ENCODE measurements around the gene CLK1. TPM values are rescaled to one million over a fixed set of nuclear protein-coding genes. Genes with fewer than 3 reads are reported as not detected.

The CLK1 gene
- total RNA-seq, 1 experiment from 2014 or later, result 57.0 TPM

GRCh38 chr2:200811333-200812121 lies 52.9 kb downstream of the CLK1 start, which contains the start of gene BZW1:
BZW1 (plus strand) TSS chr2:200811910; CDS start chr2:200813218, 1,308 bp downstream.
- ChIA-PET POLR2A (ENCODE audit: unreplicated experiment) (interaction anchor here (0.6 to 0.8 kb wide), 3 partner anchors 60 to 615 kb away, joined by 3 to 12 read pairs (median 4); no protein-coding TSS in a partner anchor), CTCF (no interaction called here)
- H3K27ac ChIP-seq, result peak within 1 kb of the TSS; percentile 93
- intact Hi-C loops (cut with micrococcal nuclease; ENCODE audit: unreplicated experiment), result loop anchor here (1.0 to 5.0 kb wide), 7 partner anchors 24 to 234 kb away; partner anchors contain the start of gene CLK1
- no peaks in the 10 kb centered on the region for H3K9me2 ChIP-seq (ENCODE audit: insufficient read depth)
- no peaks in the 10 kb centered on the region for H3K9me3 ChIP-seq (ENCODE audit: insufficient read depth, low read depth)
- H3K4me3 ChIP-seq, result peak within 1 kb of the TSS; percentile 100
- peak within 1 kb of the TSS; percentile 62 for H2AFZ ChIP-seq
- H3K27me3 ChIP-seq (ENCODE audit: insufficient read depth, low read depth), result no peaks in the 10 kb centered on the region
- H4K20me1 ChIP-seq (ENCODE audit: insufficient read depth), result peaks cover 40% of the 10 kb centered on the region
- peaks cover 52% of the 10 kb centered on the region for H3K79me2 ChIP-seq (ENCODE audit: low read depth)
- TF ChIP-seq, protein P1, sequence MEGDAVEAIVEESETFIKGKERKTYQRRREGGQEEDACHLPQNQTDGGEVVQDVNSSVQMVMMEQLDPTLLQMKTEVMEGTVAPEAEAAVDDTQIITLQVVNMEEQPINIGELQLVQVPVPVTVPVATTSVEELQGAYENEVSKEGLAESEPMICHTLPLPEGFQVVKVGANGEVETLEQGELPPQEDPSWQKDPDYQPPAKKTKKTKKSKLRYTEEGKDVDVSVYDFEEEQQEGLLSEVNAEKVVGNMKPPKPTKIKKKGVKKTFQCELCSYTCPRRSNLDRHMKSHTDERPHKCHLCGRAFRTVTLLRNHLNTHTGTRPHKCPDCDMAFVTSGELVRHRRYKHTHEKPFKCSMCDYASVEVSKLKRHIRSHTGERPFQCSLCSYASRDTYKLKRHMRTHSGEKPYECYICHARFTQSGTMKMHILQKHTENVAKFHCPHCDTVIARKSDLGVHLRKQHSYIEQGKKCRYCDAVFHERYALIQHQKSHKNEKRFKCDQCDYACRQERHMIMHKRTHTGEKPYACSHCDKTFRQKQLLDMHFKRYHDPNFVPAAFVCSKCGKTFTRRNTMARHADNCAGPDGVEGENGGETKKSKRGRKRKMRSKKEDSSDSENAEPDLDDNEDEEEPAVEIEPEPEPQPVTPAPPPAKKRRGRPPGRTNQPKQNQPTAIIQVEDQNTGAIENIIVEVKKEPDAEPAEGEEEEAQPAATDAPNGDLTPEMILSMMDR (conservative IDR thresholded peaks at IDR 0.05), result no peak
- H3F3A ChIP-seq (ENCODE audit: insufficient read depth, low read depth), result peaks cover 41% of the 10 kb centered on the region
- H3K36me3 ChIP-seq (ENCODE audit: low read depth), result peaks cover 39% of the 10 kb centered on the region
- H3K4me2 ChIP-seq, result peak within 1 kb of the TSS; percentile 90
- DNase-seq, result peak; percentile 85 to 94
- H3K4me1 ChIP-seq (replicated peaks; ENCODE audit: insufficient read depth), result peaks cover 42% of the 10 kb centered on the region
- BruUV-seq (replicated peaks), result no TSS peak

- peaks cover 33% of the 10 kb centered on the region for H3K36me3 ChIP-seq (ENCODE audit: low read depth)
- H4K20me1 ChIP-seq (ENCODE audit: insufficient read depth), result peaks cover 36% of the 10 kb centered on the region
- no peaks in the 10 kb centered on the region for H3K27me3 ChIP-seq (ENCODE audit: insufficient read depth, low read depth)
- TF ChIP-seq, protein P1 (conservative IDR thresholded peaks at IDR 0.05), result no peak
- TF ChIP-seq EZH2 (IDR thresholded peaks at IDR 0.05; ENCODE audit: low read depth), result no peak
- intact Hi-C loops (cut with micrococcal nuclease; ENCODE audit: unreplicated experiment), result loop anchor here (1.0 to 5.0 kb wide), 6 partner anchors 24 to 234 kb away; no protein-coding TSS in a partner anchor
- H3K4me3 ChIP-seq, result peak overlapping the region; percentile 100
- H3K79me2 ChIP-seq (ENCODE audit: low read depth), result peaks cover 46% of the 10 kb centered on the region
- H3K9me2 ChIP-seq (ENCODE audit: insufficient read depth), result no peaks in the 10 kb centered on the region
- H3K4me1 ChIP-seq (replicated peaks; ENCODE audit: insufficient read depth), result peaks cover 42% of the 10 kb centered on the region
- CTCF ChIA-PET, result interaction anchor here (0.7 kb wide), 1 partner anchor 98 kb away, joined by 3 read pairs; no protein-coding TSS in a partner anchor
- peak overlapping the region; percentile 45; the same call in 1 of the 2 replicates for H2AFZ ChIP-seq
- no peak for DNase-seq
- H3K27ac ChIP-seq, result peak overlapping the region; percentile 93
- H3K4me2 ChIP-seq, result peak overlapping the region; percentile 90
- POLR2A ChIA-PET (ENCODE audit: unreplicated experiment), result interaction anchor here (0.6 to 0.8 kb wide), 3 partner anchors 59 to 615 kb away, joined by 4 to 28 read pairs (median 12); no protein-coding TSS in a partner anchor
- peaks cover 37% of the 10 kb centered on the region for H3F3A ChIP-seq (ENCODE audit: insufficient read depth, low read depth)
- H3K9me3 ChIP-seq (ENCODE audit: insufficient read depth, low read depth), result no peaks in the 10 kb centered on the region
- BruUV-seq (replicated peaks), result TSS peak; percentile 91
These were observed 53.5 kb downstream of the CLK1 start for GRCh38 chr2:200810998-200811332.

- no TSS peak for BruUV-seq (replicated peaks)
- peaks cover 33% of the 10 kb centered on the region for H3F3A ChIP-seq (ENCODE audit: insufficient read depth, low read depth)
- H3K79me2 ChIP-seq (ENCODE audit: low read depth), result peaks cover 41% of the 10 kb centered on the region
- H3K9me3 ChIP-seq (ENCODE audit: insufficient read depth, low read depth), result no peaks in the 10 kb centered on the region
- peaks cover 42% of the 10 kb centered on the region for H3K4me1 ChIP-seq (replicated peaks; ENCODE audit: insufficient read depth)
- intact Hi-C loops (cut with micrococcal nuclease; ENCODE audit: unreplicated experiment), result loop anchor here (2.0 to 5.0 kb wide), 4 partner anchors 46 to 233 kb away; no protein-coding TSS in a partner anchor
- ChIA-PET CTCF (interaction anchor here (0.7 kb wide), 3 partner anchors 49 to 97 kb away, joined by 3 to 4 read pairs (median 3); no protein-coding TSS in a partner anchor), POLR2A (ENCODE audit: unreplicated experiment) (interaction anchor here (0.6 to 0.7 kb wide), 5 partner anchors 20 to 823 kb away, joined by 3 to 28 read pairs (median 6); no protein-coding TSS in a partner anchor)
- DNase-seq, result peak in 1 of 2 experiments; percentile 82
- H3K27me3 ChIP-seq (ENCODE audit: insufficient read depth, low read depth), result no peaks in the 10 kb centered on the region
- H4K20me1 ChIP-seq (ENCODE audit: insufficient read depth), result peaks cover 31% of the 10 kb centered on the region
- TF ChIP-seq, protein P1 (conservative IDR thresholded peaks at IDR 0.05), result no peak
- no peak for TF ChIP-seq EZH2 (IDR thresholded peaks at IDR 0.05; ENCODE audit: low read depth)
- H3K36me3 ChIP-seq (ENCODE audit: low read depth), result peaks cover 28% of the 10 kb centered on the region
- H3K4me3 ChIP-seq, result peak overlapping the region; percentile 100
- peak overlapping the region; percentile 90 for H3K4me2 ChIP-seq
- peak overlapping the region; percentile 93 for H3K27ac ChIP-seq
- H2AFZ ChIP-seq, result peak overlapping the region; percentile 45; the same call in 1 of the 2 replicates
- no peaks in the 10 kb centered on the region for H3K9me2 ChIP-seq (ENCODE audit: insufficient read depth)
These were observed 54.0 kb downstream of the CLK1 start for GRCh38 chr2:200810252-200810997.

Measured in PC-9 (cell line).